ENCODE measurements around the gene ZNF239. TPM values are rescaled to one million over a fixed set of nuclear protein-coding genes. Genes with fewer than 3 reads are reported as not detected.
A peak's percentile ranks its signal among the peaks of the same experiment; 100 is the strongest.

ZNF239 gene
- total and polyA plus RNA-seq, 2 of the 4 experiments (the other 2 are of a cell fraction), result 7.4 to 12.7 TPM

DNA sequence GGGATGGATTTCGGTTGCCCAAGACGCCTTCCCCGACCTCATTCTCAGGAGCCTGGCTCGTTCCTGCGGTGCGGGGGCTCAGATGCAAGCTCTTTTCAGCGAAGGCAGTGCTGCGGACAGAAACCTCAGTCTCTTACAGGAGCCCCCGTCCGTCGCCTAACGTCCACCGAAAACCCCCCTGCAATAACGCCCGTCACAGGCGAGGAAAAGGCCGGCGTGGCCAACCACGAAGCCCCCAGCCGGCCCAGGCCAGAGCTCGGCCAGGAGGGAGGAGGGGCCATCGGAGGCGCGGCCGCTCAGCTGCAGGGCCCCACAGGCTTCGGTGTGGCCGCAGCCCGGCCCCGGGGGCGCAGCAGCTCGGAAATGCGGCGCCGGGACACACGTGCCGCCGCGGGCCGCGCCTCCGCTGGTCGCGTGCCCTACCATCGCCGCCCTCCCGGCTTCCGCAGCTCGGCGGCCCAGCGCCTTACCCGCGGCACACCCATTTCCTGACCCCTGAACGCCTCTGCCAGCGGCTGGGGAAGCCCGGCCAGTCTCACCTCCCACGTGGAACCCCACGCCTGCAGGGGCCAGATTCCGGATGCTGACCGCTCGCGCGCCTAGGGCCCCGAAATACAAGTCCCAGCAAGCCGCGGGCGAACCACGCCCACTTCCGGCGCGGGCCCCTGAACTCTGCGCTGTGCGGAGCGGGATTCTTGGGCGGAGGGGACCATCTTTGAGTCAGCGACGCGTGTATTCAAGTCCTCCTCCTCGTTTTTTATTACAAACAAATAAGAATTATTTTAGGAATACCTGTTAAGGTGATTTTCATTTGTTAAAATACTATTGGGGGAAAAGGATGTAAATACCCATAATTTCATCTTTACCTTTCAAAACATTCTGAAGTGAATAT is at the start of gene ZNF239 (continued):
- TF ChIP-seq MAZ (IDR thresholded peaks at IDR 0.05; ENCODE audit: borderline replicate concordance, low read depth, low read length) (no peak), NFE2L2 (IDR thresholded peaks at IDR 0.05; ENCODE audit: low read depth, low read length) (no peak), SMC3 (IDR thresholded peaks at IDR 0.05; ENCODE audit: low read depth, low read length) (0 out of 2 replicates have a peak, but pooled peaks have one; percentile 1), MXI1 (IDR thresholded peaks at IDR 0.05; ENCODE audit: borderline replicate concordance, low read depth, low read length) (peak; percentile 91)

DNA sequence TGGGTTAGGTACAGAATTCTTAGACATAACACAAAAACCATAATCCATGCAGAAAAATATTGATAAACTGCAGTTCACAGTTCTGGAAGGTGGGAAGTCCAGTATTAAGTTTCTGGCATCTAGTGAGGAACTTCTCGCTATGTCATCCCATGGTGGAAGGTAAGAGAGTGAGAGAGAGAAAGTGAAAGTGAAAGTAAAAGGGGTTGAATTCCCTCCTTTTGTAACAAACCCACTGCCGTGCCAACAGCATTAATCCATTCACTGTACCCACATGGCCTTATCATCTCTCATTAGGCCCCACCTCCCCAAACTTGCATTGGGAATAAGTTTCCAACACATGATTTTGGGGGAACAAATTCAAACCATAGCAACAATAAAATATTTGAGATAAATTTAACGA is 48.9 kb upstream of the ZNF239 start:
- H3K36me3 ChIP-seq (ENCODE audit: control insufficient read depth, insufficient read depth, low read length), result no peaks in the 10 kb centered on the region
- peak overlapping the region; percentile 79; the same call in 1 of the 2 replicates for H3K4me2 ChIP-seq (ENCODE audit: low read depth, low read length)
- peaks cover 5% of the 10 kb centered on the region; the same call in 1 of the 2 replicates for H3K9me3 ChIP-seq (ENCODE audit: control insufficient read depth, insufficient read depth, low read length)
- ChIA-PET POLR2A (ENCODE audit: unreplicated experiment) (no interaction called here), CTCF (no interaction called here)
- no peak overlapping the region; the same call in 1 of the 2 replicates for H2BK120ac ChIP-seq (ENCODE audit: low read depth, low read length)
- no peak overlapping the region for H2BK15ac ChIP-seq (ENCODE audit: low read depth, low read length)
- no peak overlapping the region for H3K56ac ChIP-seq (ENCODE audit: extremely low read depth, insufficient read depth, low read length)
- peak; percentile 13 for DNase-seq
- no peak overlapping the region for H3K18ac ChIP-seq (ENCODE audit: low read depth, low read length)
- no peaks in the 10 kb centered on the region for H3K9me1 ChIP-seq (ENCODE audit: insufficient read depth, low read length)
- in situ Hi-C loops (cut with MboI; ENCODE audit: low sequenced_read_pairs) (no loop called here), intact Hi-C loops (cut with micrococcal nuclease) (no loop called here), dilution Hi-C loops (cut with HindIII; ENCODE audit: low sequenced_read_pairs, unreplicated experiment) (no loop called here)
- no peak; the same call in 1 of the 2 replicates for ATAC-seq (ENCODE audit: low read depth)
- H3K4ac ChIP-seq (ENCODE audit: low read depth, low read length), result no peak overlapping the region
- peak overlapping the region; percentile 70 for H2AFZ ChIP-seq (replicated peaks; ENCODE audit: low read length, poor library complexity)
- no peak overlapping the region for H4K91ac ChIP-seq (ENCODE audit: insufficient read depth, low read depth, low read length)
- BruUV-seq (replicated peaks), result no TSS peak
- no peak overlapping the region for H2BK20ac ChIP-seq (ENCODE audit: low read depth, low read length)
- no peak overlapping the region for H3K9ac ChIP-seq (ENCODE audit: low read depth, low read length)
- no peak overlapping the region for H2BK5ac ChIP-seq (ENCODE audit: low read depth, low read length, poor library complexity, severe bottlenecking)
- H4K20me1 ChIP-seq (ENCODE audit: insufficient read depth, low read length), result no peaks in the 10 kb centered on the region
- H3K23ac ChIP-seq (ENCODE audit: low read depth, low read length), result no peak overlapping the region
- H3K4me1 ChIP-seq (ENCODE audit: control insufficient read depth, insufficient read depth, low read length), result no peaks in the 10 kb centered on the region
- no peak overlapping the region for H3K14ac ChIP-seq (replicated peaks; ENCODE audit: low read depth, low read length)
- H3K27me3 ChIP-seq (ENCODE audit: control insufficient read depth, insufficient read depth, low read length), result no peaks in the 10 kb centered on the region
- H4K5ac ChIP-seq (ENCODE audit: low read depth, low read length), result no peak overlapping the region
- WGBS, 2 experiments (ENCODE audit: extremely low coverage in 2 of 2, insufficient read length in 1 of 2), result no CpG with 5 or more reads among the region's 3 CpGs
- H3K4me3 ChIP-seq (ENCODE audit: insufficient read depth, low read depth, low read length), result peak overlapping the region; percentile 45; the same call in 1 of the 2 replicates
- no peak overlapping the region for H2AK5ac ChIP-seq (ENCODE audit: low read depth, low read length)
- H2AK9ac ChIP-seq (replicated peaks; ENCODE audit: low read depth, low read length, poor library complexity), result no peak overlapping the region
- H3K27ac ChIP-seq (ENCODE audit: insufficient read depth, low read length), result no peak overlapping the region
- no peaks in the 10 kb centered on the region for H3K79me1 ChIP-seq (ENCODE audit: low read depth in 1 of 2, low read length in 2 of 2)
- peak overlapping the region in 1 of 2 experiments; percentile 95; a peak in 2 of 4 replicates for H4K8ac ChIP-seq (ENCODE audit: low read depth in 2 of 2, low read length in 2 of 2)
- TF ChIP-seq, protein P1, sequence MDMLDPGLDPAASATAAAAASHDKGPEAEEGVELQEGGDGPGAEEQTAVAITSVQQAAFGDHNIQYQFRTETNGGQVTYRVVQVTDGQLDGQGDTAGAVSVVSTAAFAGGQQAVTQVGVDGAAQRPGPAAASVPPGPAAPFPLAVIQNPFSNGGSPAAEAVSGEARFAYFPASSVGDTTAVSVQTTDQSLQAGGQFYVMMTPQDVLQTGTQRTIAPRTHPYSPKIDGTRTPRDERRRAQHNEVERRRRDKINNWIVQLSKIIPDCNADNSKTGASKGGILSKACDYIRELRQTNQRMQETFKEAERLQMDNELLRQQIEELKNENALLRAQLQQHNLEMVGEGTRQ (IDR thresholded peaks at IDR 0.05; ENCODE audit: low read depth, low read length), result no peak
- TF ChIP-seq MXI1 (IDR thresholded peaks at IDR 0.05; ENCODE audit: borderline replicate concordance, low read depth, low read length) (no peak), NFE2L2 (IDR thresholded peaks at IDR 0.05; ENCODE audit: low read depth, low read length) (no peak), FOS (IDR thresholded peaks at IDR 0.05; ENCODE audit: low read depth, low read length) (no peak), RCOR1 (IDR thresholded peaks at IDR 0.05; ENCODE audit: insufficient replicate concordance, low read length) (no peak), RAD21 (IDR thresholded peaks at IDR 0.05; ENCODE audit: low read length) (no peak), CHD1 (IDR thresholded peaks at IDR 0.05; ENCODE audit: low read depth, low read length) (no peak), CEBPB (IDR thresholded peaks at IDR 0.05; ENCODE audit: low read depth, low read length) (no peak)
- TF ChIP-seq, protein P2, sequence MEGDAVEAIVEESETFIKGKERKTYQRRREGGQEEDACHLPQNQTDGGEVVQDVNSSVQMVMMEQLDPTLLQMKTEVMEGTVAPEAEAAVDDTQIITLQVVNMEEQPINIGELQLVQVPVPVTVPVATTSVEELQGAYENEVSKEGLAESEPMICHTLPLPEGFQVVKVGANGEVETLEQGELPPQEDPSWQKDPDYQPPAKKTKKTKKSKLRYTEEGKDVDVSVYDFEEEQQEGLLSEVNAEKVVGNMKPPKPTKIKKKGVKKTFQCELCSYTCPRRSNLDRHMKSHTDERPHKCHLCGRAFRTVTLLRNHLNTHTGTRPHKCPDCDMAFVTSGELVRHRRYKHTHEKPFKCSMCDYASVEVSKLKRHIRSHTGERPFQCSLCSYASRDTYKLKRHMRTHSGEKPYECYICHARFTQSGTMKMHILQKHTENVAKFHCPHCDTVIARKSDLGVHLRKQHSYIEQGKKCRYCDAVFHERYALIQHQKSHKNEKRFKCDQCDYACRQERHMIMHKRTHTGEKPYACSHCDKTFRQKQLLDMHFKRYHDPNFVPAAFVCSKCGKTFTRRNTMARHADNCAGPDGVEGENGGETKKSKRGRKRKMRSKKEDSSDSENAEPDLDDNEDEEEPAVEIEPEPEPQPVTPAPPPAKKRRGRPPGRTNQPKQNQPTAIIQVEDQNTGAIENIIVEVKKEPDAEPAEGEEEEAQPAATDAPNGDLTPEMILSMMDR (conservative IDR thresholded peaks at IDR 0.05; ENCODE audit: low read depth, low read length), result no peak

All from IMR-90 (cell line).